Measurements from ENCODE around the gene EGFL8. TPM values are rescaled to one million over a fixed set of nuclear protein-coding genes. Genes with fewer than 3 reads are reported as not detected.
A peak's percentile ranks its signal among the peaks of the same experiment; 100 is the strongest.
"Not testable (repeated sequence)": the region's sequence is repeated elsewhere in the genome, so short reads cannot be mapped to it uniquely, and the experiment has no call there.

The EGFL8 gene
- total RNA-seq, 1 donor from 2014 or later = 15.4 TPM

DNA sequence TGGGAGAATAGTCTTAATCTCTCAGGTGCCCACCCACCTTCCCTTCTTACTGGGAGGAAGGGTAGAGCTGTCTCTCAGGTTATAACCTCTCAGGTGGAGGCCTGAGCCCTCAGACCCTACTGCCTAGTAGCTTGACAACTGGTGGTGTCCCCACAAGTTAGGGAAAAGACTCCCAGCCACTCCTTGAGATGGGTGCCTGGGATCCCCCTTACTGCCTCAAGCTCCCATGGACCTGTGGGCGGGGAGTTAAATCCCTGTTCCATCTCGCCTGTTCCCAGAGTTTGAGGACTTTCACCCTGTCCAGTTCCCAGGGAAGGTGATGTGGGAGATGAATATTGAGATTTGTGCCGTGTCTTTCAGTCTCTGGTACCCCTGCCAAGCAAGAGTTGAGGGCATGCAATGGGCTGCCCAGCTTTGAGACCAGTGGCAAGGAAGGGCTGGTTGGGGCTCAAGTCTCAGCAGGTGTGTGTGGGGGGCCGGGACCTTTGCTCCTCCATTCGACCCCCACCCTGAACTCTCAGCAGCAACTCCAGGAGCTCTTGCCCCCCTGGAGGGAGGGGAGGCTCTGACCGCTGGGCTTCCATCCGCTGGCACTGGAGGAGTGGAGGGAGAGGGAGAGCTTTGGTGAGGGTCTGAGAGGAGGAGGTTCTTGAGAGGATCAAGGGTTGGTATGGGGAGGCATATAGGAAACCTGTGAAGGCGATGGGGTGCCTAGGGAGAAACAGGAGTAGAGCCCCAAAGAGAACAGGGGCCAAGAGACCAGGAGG lies 26.7 kb downstream of the EGFL8 start:
- no peak for DNase-seq (ENCODE audit: low spot score)
- Mint-ChIP-seq H3K36me3 (ENCODE audit: low read depth) (peaks cover 6% of the 10 kb centered on the region), H3K27ac (ENCODE audit: unreplicated experiment) (peak overlapping the region; percentile 32), H3K4me3 (ENCODE audit: unreplicated experiment) (peak overlapping the region; percentile 19), H3K9me3 (ENCODE audit: low read depth) (no peaks in the 10 kb centered on the region), H3K4me1 (ENCODE audit: low read depth) (peaks cover 66% of the 10 kb centered on the region), H3K27me3 (ENCODE audit: low read depth) (no peaks in the 10 kb centered on the region)
- TF ChIP-seq, protein P1, sequence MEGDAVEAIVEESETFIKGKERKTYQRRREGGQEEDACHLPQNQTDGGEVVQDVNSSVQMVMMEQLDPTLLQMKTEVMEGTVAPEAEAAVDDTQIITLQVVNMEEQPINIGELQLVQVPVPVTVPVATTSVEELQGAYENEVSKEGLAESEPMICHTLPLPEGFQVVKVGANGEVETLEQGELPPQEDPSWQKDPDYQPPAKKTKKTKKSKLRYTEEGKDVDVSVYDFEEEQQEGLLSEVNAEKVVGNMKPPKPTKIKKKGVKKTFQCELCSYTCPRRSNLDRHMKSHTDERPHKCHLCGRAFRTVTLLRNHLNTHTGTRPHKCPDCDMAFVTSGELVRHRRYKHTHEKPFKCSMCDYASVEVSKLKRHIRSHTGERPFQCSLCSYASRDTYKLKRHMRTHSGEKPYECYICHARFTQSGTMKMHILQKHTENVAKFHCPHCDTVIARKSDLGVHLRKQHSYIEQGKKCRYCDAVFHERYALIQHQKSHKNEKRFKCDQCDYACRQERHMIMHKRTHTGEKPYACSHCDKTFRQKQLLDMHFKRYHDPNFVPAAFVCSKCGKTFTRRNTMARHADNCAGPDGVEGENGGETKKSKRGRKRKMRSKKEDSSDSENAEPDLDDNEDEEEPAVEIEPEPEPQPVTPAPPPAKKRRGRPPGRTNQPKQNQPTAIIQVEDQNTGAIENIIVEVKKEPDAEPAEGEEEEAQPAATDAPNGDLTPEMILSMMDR (IDR thresholded peaks at IDR 0.05) = no peak

DNA sequence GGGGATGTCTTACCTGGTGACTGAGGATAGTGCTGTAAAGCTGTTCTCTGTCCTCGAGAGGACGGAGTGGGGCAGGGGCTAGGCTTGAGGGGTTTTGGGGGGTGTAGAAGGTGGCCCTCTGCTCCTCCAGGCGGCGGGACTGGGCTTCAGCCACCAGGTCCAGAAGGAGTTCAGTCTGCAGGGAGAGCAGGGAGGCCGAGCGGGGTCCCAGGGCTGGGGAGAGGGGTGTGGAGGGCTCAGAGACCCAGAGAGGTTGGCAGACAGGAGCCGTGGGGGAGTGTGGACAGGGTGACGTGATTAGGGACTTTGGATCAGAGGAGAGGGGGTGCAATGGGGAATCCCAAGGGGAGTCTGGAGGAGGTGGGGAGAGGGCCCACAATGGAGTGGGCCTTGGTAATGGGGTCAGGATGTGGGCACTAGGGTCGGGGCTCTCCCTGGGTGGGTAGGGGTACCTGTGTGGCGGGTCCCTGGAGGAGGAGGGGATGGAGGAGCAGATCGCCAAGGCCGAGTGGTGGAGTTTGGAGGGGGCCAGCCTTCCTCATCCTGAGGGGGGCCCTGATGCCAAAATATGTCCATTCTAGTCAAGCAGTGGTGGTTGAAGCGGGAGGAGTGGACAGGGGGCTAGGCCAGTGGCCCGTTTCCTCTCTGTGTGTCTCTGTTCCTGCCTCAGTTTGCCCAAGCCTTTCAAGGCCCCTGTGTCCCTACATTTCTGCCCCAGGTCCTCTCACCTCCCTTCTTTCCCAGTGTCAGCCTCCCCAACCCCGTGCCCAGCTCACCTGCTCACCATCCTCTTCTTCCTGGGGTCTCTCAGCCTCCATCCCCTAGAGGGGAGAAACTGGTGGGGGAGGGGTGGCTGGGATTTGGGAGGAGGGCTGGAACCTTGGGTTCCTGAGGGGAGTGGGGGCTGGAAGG lies 27.6 kb downstream of the EGFL8 start:
- peak overlapping the region; percentile 78 for H3K27ac Mint-ChIP-seq (ENCODE audit: unreplicated experiment)

DNA sequence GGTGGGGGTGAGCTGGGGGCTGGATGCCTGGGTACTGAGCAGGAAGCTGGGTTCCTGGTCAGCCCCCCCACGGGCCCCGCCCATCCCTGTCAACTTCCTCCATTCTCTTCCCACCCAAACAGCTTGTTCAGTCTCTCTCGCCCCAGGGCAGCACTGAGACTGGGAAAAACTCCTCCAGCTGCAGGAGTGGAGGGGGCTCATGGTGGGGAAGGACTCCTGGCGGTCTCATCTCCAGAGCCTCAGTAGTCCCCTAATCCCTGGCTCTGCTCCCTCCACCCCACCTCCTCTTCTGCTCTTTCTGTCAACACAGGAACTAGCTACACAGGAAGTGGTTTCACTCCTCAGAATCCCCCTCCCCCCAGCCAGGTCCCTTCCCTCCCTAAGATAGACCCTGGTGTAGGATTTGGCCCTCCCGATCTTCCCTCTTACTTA lies 28.2 kb downstream of the EGFL8 start, which contains the start of gene GPSM3:
Gene GPSM3 (minus strand): TSS at position 36 of the 432 bp plus-strand sequence. CDS start 130 bp downstream, outside the sequence.
- H3K27ac Mint-ChIP-seq (ENCODE audit: unreplicated experiment) = peak within 1 kb of the TSS; percentile 78
- TF ChIP-seq, protein P1 (IDR thresholded peaks at IDR 0.05) = no peak
- H3K9me3 Mint-ChIP-seq (ENCODE audit: low read depth) = no peaks in the 10 kb centered on the region
- H3K36me3 Mint-ChIP-seq (ENCODE audit: low read depth) = peaks cover under 1% of the 10 kb centered on the region
- H3K4me3 Mint-ChIP-seq (ENCODE audit: unreplicated experiment) = peak within 1 kb of the TSS; percentile 41
- no peaks in the 10 kb centered on the region for H3K27me3 Mint-ChIP-seq (ENCODE audit: low read depth)
- no peak for DNase-seq (ENCODE audit: low spot score)
- H3K4me1 Mint-ChIP-seq (ENCODE audit: low read depth) = peaks cover 63% of the 10 kb centered on the region

More for the DNA sequence above, 27.6 kb downstream of the EGFL8 start:
- H3K27me3 Mint-ChIP-seq (ENCODE audit: low read depth) = no peaks in the 10 kb centered on the region
- peaks cover 2% of the 10 kb centered on the region for H3K36me3 Mint-ChIP-seq (ENCODE audit: low read depth)
- TF ChIP-seq, protein P1 (IDR thresholded peaks at IDR 0.05) = no peak
- peaks cover 66% of the 10 kb centered on the region for H3K4me1 Mint-ChIP-seq (ENCODE audit: low read depth)
- H3K9me3 Mint-ChIP-seq (ENCODE audit: low read depth) = no peaks in the 10 kb centered on the region
- H3K4me3 Mint-ChIP-seq (ENCODE audit: unreplicated experiment) = peak overlapping the region; percentile 25
- no peak for DNase-seq (ENCODE audit: low spot score)

DNA sequence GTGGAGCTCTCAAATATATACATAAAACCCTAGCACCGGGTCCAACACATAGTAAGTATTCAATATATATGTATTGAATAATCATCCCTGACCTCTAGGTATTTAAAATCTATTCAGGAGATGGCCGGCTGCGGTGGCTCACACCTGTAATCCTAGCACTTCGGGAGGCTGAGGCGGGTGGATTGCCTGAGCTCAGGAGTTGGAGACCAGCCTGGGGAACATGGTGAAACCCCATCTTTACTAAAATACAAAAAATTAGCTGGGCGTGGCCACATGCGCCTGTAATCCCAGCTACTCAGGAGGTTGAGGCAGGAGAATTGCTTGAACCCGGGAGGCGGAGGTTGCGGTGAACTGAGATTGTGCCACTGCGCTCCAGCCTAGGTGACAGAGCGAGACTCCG lies 28.7 kb downstream of the EGFL8 start:
- H3K27me3 Mint-ChIP-seq (ENCODE audit: low read depth); DNase-seq (ENCODE audit: low spot score); H3K36me3 Mint-ChIP-seq (ENCODE audit: low read depth); H3K9me3 Mint-ChIP-seq (ENCODE audit: low read depth); H3K4me3 Mint-ChIP-seq (ENCODE audit: unreplicated experiment): not testable (repeated sequence)
- peaks cover 60% of the 10 kb centered on the region for H3K4me1 Mint-ChIP-seq (ENCODE audit: low read depth)
- peak overlapping the region; percentile 78 for H3K27ac Mint-ChIP-seq (ENCODE audit: unreplicated experiment)

DNA sequence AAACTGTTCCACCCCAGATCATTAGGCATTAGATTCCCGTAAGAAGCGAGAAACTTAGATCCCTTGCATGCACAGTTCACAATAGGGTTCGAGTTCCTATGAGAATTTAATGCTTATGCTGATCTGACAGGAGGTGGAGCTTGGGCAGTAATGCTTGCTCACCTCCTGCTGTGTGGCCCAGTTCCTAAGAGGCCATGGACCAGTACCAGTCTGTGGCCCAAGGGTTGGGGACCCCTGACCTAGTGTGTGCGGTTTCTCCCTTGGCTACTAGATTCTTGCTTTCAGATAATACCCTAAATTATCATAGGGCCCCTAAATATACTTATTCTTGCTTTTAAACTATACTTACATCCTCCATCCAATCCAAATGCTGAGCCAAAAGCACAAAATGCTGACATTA lies 30.0 kb downstream of the EGFL8 start:
- H3K36me3 Mint-ChIP-seq (ENCODE audit: low read depth) = no peaks in the 10 kb centered on the region
- H3K27me3 Mint-ChIP-seq (ENCODE audit: low read depth) = no peaks in the 10 kb centered on the region
- TF ChIP-seq, protein P1 (IDR thresholded peaks at IDR 0.05) = no peak
- peak overlapping the region; percentile 96 for H3K27ac Mint-ChIP-seq (ENCODE audit: unreplicated experiment)
- no peak overlapping the region for H3K4me3 Mint-ChIP-seq (ENCODE audit: unreplicated experiment)
- no peaks in the 10 kb centered on the region for H3K9me3 Mint-ChIP-seq (ENCODE audit: low read depth)
- DNase-seq (ENCODE audit: low spot score) = no peak
- peaks cover 48% of the 10 kb centered on the region for H3K4me1 Mint-ChIP-seq (ENCODE audit: low read depth)
